Endothelial cell of umbilical vein (primary cell): ENCODE results near the gene PKD1. TPM values are rescaled to one million over a fixed set of nuclear protein-coding genes. Genes with fewer than 3 reads are reported as not detected.

Source experiments
- BruUV-seq: library from RNA; stranded (reverse); fragments of 400-500 nt; replicated peaks from 2 replicates; lab custom pipeline; 2021; lab: Mats Ljungman, UMichigan
- CTCF ChIA-PET: fragments of 300-600, 350-600 bp; sonication (Branson Sonifier 250); formaldehyde crosslinking; loops from one replicate; lab custom pipeline; 2021; ENCODE audit warnings: antibody characterized with exemption, inconsistent platforms; lab: Charles Lee
- POLR2A ChIA-PET: fragments of 300-600, 350-600 bp; sonication (Branson Sonifier 250); formaldehyde crosslinking; loops from one replicate; lab custom pipeline; 2021; ENCODE audit warnings: antibody characterized with exemption, inconsistent platforms; lab: Charles Lee
- DNase-seq: peaks from one replicate; pipeline ENCODE4 v3.0.0-alpha.2; 2011; ENCODE audit warnings: low read depth, low spot score
- FAIRE-seq: peaks from 2 replicates; lab custom pipeline; 2011; peaks lifted over from hg19 to GRCh38; lab: Jason Lieb, UNC
- H2AFZ ChIP-seq: 2 replicates; pipeline ENCODE4 v1.6.0; 2012; ENCODE audit warnings: low read depth, low read length, control low read depth, inconsistent platforms
- H3K27ac ChIP-seq: 2 replicates; pipeline ENCODE4 v1.5.1; 2011; ENCODE audit warnings: low read depth, mild to moderate bottlenecking, control low read depth, low read length, moderate library complexity; ENCODE audit not compliant: insufficient read depth
- H3K27me3 ChIP-seq, 2 experiments: 2 replicates each; pipeline versions ENCODE4 v1.6.0 to v1.6.1; 2011; ENCODE audit warnings: low read length in 2 of 2, mixed read lengths in 1 of 2; ENCODE audit not compliant: control insufficient read depth in 2 of 2, insufficient read depth in 2 of 2
- H3K36me3 ChIP-seq, 2 experiments: 2 replicates in 1 of 2; 3 replicates in 1 of 2; pipeline ENCODE4 v1.5.1; 2011; ENCODE audit warnings: low read length in 2 of 2, mild to moderate bottlenecking in 1 of 2, moderate library complexity in 1 of 2; ENCODE audit not compliant: control insufficient read depth in 2 of 2, insufficient read depth in 2 of 2; ENCODE audit errors: extremely low read depth in 1 of 2
- H3K4me1 ChIP-seq: 3 replicates; pipeline ENCODE4 v1.5.1; 2011; ENCODE audit warnings: mild to moderate bottlenecking, low read length; ENCODE audit not compliant: control insufficient read depth, insufficient read depth; ENCODE audit errors: extremely low read depth
- H3K4me2 ChIP-seq: 2 replicates; pipeline ENCODE4 v1.6.1; 2011; ENCODE audit warnings: low read length, control low read depth, mixed read lengths; ENCODE audit not compliant: insufficient read depth
- H3K4me3 ChIP-seq, 3 experiments: fragments of 200-600 bp in 1 of 3; sonication (generic), shearing (Covaris generic) in 1 of 3; replicated peaks in 1 of 3; 2 replicates each; pipeline ENCODE4 v1.5.1; 2011 to 2016; ENCODE audit warnings: control low read depth in 3 of 3, low read length in 3 of 3, mild to moderate bottlenecking in 2 of 3, inconsistent platforms in 1 of 3, low read depth in 1 of 3, moderate library complexity in 1 of 3; ENCODE audit not compliant: insufficient read depth in 1 of 3
- H3K79me2 ChIP-seq: 2 replicates; pipeline ENCODE4 v1.6.0; 2012; ENCODE audit warnings: low read length, inconsistent platforms; ENCODE audit not compliant: control insufficient read depth, insufficient read depth
- H3K9ac ChIP-seq: replicated peaks from 2 replicates; pipeline ENCODE3; 2011; ENCODE audit warnings: low read length, control low read depth; ENCODE audit not compliant: insufficient read depth; ENCODE audit errors: extremely low read depth
- H3K9me1 ChIP-seq: replicated peaks from 3 replicates; pipeline ENCODE4 v1.6.0; 2011; ENCODE audit warnings: mild to moderate bottlenecking, low read length; ENCODE audit not compliant: control insufficient read depth, insufficient read depth; ENCODE audit errors: extremely low read depth
- H3K9me3 ChIP-seq: replicated peaks from 2 replicates; pipeline ENCODE4 v1.5.1; 2012; ENCODE audit warnings: low read length, inconsistent platforms; ENCODE audit not compliant: control insufficient read depth, insufficient read depth
- H4K20me1 ChIP-seq: replicated peaks from 2 replicates; pipeline ENCODE3; 2011; ENCODE audit warnings: mild to moderate bottlenecking, low read length; ENCODE audit not compliant: control insufficient read depth, insufficient read depth; ENCODE audit errors: extremely low read depth
- FOS ChIP-seq: IDR thresholded peaks from 2 replicates; pipeline ENCODE4 v1.6.1; 2011; ENCODE audit warnings: mild to moderate bottlenecking, low read length, moderate library complexity, borderline replicate concordance; ENCODE audit not compliant: insufficient read depth
- GATA2 ChIP-seq: IDR thresholded peaks from 2 replicates; pipeline ENCODE4 v1.7.0; 2011; ENCODE audit warnings: low read depth, mild to moderate bottlenecking, moderate library complexity, mixed read lengths, low read length; ENCODE audit not compliant: insufficient read length, insufficient read depth
- POLR2A ChIP-seq: IDR thresholded peaks from 2 replicates; pipeline ENCODE4 v1.6.1; 2012; ENCODE audit warnings: low read depth, mild to moderate bottlenecking, control low read depth, low read length
- POLR2AphosphoS5 ChIP-seq: IDR thresholded peaks from 2 replicates; pipeline ENCODE4 v1.6.1; 2012; ENCODE audit warnings: low read depth, mild to moderate bottlenecking, control low read depth, low read length, moderate library complexity; ENCODE audit not compliant: insufficient read depth
- dilution Hi-C: fragments of 300-500 bp; cut with MboI; formaldehyde crosslinking; loops from one replicate; pipeline ENCODE4 v1.15.0; 2019; ENCODE audit warnings: low sequenced_read_pairs; ENCODE audit not compliant: extremely low pct_ligation_motif_present
- intact Hi-C: fragments of 100-400 bp; cut with micrococcal nuclease; formaldehyde crosslinking; loops from one replicate; pipeline ENCODE4 v1.10.0; 2022
- polyA plus RNA-seq, 4 experiments: library from polyadenylated mRNA; depleted of rRNA in 3 of 4; stranded (reverse) in 3 of 4; unstranded in 1 of 4; fragments of >200 nt; gene quantifications; 2 replicates each; pipeline versions ENCODE4 v1.2.1 to v1.2.3, GENCODE V29; 2011 to 2012; ENCODE audit warnings: missing spikeins in 1 of 4
- total RNA-seq: library from RNA; stranded (reverse); gene quantifications from 2 replicates; pipeline ENCODE4 v1.2.3, GENCODE V29; 2021

The PKD1 gene
- total and polyA plus RNA-seq, 2 donors (not counting 3 experiments of a cell fraction or from before 2014, with no cell fraction given), result 52.5 to 102 TPM

DNA sequence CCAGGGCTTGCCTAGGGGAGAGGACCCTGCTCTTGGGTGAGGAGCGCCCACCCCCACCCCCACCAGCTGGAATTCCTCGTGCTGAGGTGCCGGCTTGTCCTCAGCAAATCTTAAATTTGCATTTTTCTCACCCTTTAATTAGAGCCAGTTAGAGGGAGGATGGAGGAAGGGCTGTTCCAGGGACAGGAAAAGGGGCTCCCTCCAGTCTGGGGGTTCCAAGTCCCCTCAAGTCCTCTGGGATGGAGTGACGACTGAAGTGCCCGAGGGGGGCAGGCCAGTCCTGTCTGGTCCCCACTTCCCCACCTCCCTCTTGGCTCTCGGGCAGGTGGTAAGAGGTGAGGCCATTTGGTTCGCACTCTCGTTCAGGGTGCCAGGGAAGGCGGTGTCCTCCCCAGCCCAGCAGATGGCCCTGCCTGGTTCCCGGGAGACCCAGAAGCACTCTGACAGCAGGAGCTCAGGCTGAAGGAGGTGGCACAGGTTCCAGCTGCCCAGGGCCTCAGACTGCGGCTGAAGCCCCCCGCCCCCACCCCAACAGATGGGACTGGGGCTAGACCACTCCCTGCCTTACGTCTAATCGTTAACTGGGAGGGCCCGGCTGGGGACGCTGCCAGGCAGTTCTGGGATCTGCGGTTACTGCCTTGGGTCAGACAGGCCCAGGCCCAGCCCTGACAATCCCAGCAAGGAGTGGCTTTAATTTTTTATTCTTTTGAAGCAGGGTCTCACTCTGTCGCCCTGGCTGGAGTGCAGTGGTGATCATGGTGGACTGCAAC, 14.9 kb upstream of the PKD1 start:
- dilution Hi-C loops (loop anchor here (25.0 kb wide), 1 partner anchor 113 kb away; the partner anchor contains the start of genes NHERF2, NTHL1 and TSC2), intact Hi-C loops (loop anchor here (5.0 kb wide), 1 partner anchor 288 kb away; no protein-coding TSS in a partner anchor)
- Histone ChIP-seq H3K4me2 (no peak overlapping the region), H3K27me3 (no peaks in the 10 kb centered on the region), H4K20me1 (no peaks in the 10 kb centered on the region), H3K9me3 (no peaks in the 10 kb centered on the region), H3K4me1 (peaks cover 28% of the 10 kb centered on the region), H3K36me3 (peaks cover 2 to 7% of the 10 kb centered on the region in 2 experiments), H3K9ac (no peak overlapping the region), H3K79me2 (peaks cover 39% of the 10 kb centered on the region), H2AFZ (no peak overlapping the region), H3K4me3 (no peak overlapping the region), H3K9me1 (no peaks in the 10 kb centered on the region), H3K27ac (no peak overlapping the region)
- FAIRE-seq, result peak; percentile 75
- TF ChIP-seq POLR2AphosphoS5, result peak; percentile 82
- no peak for TF ChIP-seq GATA2
- ChIA-PET CTCF (interaction anchor here (1.2 to 1.6 kb wide), 4 partner anchors 10 to 146 kb away, joined by 3 to 11 read pairs (median 4); no protein-coding TSS in a partner anchor), POLR2A (no interaction called here)
- DNase-seq, result no peak
- BruUV-seq, result no TSS peak

DNA sequence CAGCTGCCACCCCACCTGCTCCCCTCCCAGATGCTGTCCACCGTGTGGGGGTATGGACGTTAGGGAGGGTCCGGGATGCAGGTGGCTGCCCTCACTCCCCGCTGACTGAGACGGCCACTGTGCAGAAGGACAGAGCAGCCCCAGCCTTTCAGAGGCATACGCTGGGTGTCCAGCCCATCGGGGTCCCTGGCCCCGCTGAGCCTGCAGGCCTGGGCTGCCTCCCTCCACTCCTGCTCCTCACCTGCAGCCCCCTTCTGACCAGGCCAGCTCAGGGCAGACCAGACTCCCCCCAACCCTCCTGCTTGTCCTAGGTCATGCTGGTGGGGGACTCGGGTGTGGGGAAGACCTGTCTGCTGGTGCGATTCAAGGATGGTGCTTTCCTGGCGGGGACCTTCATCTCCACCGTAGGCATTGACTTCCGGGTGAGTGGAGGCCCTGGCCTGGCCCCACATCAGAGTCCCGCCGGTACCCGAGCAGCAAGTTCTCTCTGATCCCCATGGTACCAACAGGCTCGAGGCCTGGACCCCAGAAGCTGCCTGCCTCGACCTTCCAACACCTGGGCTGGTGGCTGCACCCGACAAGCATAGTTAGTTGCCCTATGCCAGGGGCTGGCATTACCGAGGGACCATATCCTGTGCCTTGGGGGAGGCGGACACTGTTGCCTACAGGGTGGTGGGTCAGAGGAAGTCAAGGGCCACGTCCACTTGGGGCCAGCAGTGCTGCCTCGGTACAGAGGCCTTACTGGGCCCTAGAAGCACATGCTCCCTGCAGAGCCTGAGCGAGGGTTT, 14.1 kb upstream of the PKD1 start:
- H3K27me3 ChIP-seq, result no peaks in the 10 kb centered on the region
- H2AFZ ChIP-seq, result no peak overlapping the region
- H3K9me3 ChIP-seq, result no peaks in the 10 kb centered on the region
- H3K4me2 ChIP-seq, result no peak overlapping the region
- no peak for DNase-seq
- no peak overlapping the region for H3K27ac ChIP-seq
- peaks cover 2 to 7% of the 10 kb centered on the region in 2 experiments for H3K36me3 ChIP-seq
- TF ChIP-seq POLR2AphosphoS5 (peak; percentile 49), FOS (no peak), POLR2A (peak; percentile 36)
- no TSS peak for BruUV-seq
- H3K9me1 ChIP-seq, result no peaks in the 10 kb centered on the region
- no peak overlapping the region for H3K4me3 ChIP-seq
- H3K79me2 ChIP-seq, result peaks cover 36% of the 10 kb centered on the region
- H3K4me1 ChIP-seq, result peaks cover 28% of the 10 kb centered on the region
- ChIA-PET CTCF (interaction anchor here (1.2 to 1.6 kb wide), 2 partner anchors 9 to 144 kb away, joined by 3 to 5 read pairs; no protein-coding TSS in a partner anchor), POLR2A (interaction anchor here (0.6 kb wide), 1 partner anchor 111 kb away, joined by 3 read pairs; no protein-coding TSS in a partner anchor)
- H4K20me1 ChIP-seq, result no peaks in the 10 kb centered on the region
- no peak overlapping the region for H3K9ac ChIP-seq
- peak; percentile 52 for FAIRE-seq
- dilution Hi-C loops (loop anchor here (25.0 kb wide), 1 partner anchor 113 kb away; the partner anchor contains the start of genes NHERF2, NTHL1 and TSC2), intact Hi-C loops (loop anchor here (5.0 kb wide), 1 partner anchor 288 kb away; no protein-coding TSS in a partner anchor)
